Measurements from ENCODE around the gene NRTN. TPM values are rescaled to one million over a fixed set of nuclear protein-coding genes. Genes with fewer than 3 reads are reported as not detected.

NRTN gene
- total RNA-seq, 1 donor from 2014 or later = 2.1 TPM

DNA sequence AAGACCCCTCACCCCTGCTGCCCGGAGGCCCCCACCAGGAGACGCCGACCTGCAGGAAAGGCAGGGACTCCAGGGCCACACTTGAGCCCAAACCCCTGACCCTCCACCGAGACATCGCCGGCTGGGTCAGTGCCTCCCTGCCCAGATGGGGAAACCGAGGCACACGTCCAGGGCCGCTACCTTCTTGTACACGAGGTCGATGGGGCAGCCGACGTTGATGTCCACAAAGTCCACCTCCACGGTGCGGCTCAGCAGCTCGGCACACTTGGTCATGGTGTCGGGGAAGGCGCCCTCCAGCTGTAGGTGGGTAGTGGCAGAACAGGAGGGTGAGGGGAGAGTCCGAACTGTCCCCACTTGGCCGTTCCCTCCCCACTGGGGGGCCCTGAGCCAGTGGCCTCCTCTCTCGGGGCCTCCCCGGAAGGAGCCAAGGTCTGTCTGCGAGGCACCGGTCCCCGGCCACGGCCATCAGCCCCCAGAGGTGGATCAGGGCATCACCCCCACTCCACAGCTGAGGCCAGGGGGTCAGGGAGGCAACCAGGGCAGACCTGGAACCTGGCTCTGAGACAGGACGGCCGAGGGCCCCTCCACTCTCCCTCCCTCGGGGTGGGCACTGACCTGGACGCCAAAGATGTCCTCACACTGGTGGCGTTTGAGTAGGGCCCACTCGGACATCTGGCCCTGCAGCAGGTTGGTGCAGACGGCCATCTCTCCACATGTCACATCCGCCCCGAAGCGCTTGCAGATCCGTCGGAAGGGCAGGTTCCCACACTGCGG lies 17.3 kb upstream of the NRTN start:
- TF ChIP-seq CTCF (IDR thresholded peaks at IDR 0.05; ENCODE audit: unreplicated experiment) = no peak
- peaks cover 3% of the 10 kb centered on the region for H3K9me3 Mint-ChIP-seq (ENCODE audit: low read depth)
- DNase-seq (ENCODE audit: low spot score, unreplicated experiment) = no peak
- no peak overlapping the region for H3K27ac Mint-ChIP-seq
- no peaks in the 10 kb centered on the region for H3K27me3 Mint-ChIP-seq
- peaks cover 19% of the 10 kb centered on the region for H3K36me3 Mint-ChIP-seq (ENCODE audit: insufficient read depth)
- peaks cover 6% of the 10 kb centered on the region for H3K4me1 Mint-ChIP-seq (ENCODE audit: low read depth)
- H3K4me3 Mint-ChIP-seq (ENCODE audit: low read depth) = no peak overlapping the region

DNA sequence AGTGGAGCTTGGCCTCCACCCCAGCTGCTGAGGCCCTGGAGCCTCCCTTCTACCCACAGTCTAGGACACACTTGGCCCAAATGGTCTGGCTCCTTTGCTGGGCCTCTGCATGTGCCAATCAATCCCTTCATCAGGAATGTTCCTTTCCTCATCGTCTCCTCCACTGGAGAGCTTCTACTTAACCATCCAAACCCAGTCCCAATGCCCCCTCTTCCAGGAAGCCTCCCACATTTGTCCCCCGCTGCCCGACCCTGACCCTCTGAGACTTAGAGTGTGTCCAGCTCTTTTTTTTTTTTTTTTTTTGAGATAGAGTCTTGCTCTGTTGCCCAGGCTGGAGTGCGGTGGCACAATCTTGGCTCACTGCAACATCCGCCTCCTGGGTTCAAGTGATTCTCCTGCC lies 16.4 kb upstream of the NRTN start:
- Mint-ChIP-seq H3K4me1 (ENCODE audit: low read depth) (peaks cover 6% of the 10 kb centered on the region), H3K27me3 (no peaks in the 10 kb centered on the region), H3K9me3 (ENCODE audit: low read depth) (peaks cover 3% of the 10 kb centered on the region), H3K36me3 (ENCODE audit: insufficient read depth) (peaks cover 19% of the 10 kb centered on the region), H3K4me3 (ENCODE audit: low read depth) (no peak overlapping the region), H3K27ac (no peak overlapping the region)
- no peak for TF ChIP-seq CTCF (IDR thresholded peaks at IDR 0.05; ENCODE audit: unreplicated experiment)
- no peak for DNase-seq (ENCODE audit: low spot score, unreplicated experiment)

DNA sequence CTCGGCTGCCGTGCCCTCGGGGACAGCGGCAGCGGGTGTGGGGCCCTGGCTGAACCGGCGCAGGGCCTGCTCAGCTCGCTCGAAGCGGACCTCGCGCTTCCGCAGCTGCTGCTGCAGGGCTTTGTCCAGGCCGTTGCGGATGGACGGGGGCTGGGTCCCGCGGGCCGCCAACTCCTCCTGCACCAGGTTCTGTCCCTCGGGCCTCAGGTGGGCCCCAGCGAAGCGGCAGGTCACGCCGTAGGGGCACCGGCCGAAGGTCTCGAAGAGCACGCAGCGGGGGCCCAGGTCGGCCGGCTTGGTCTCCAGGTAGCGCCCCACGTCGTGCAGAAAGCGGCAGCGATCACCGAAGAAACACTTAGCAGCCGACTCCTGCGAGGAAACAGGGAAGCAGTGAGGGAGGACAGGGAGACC lies 15.5 kb upstream of the NRTN start:
- Mint-ChIP-seq H3K4me1 (ENCODE audit: low read depth) (peaks cover 6% of the 10 kb centered on the region), H3K9me3 (ENCODE audit: low read depth) (peaks cover 3% of the 10 kb centered on the region), H3K4me3 (ENCODE audit: low read depth) (no peak overlapping the region), H3K27ac (no peak overlapping the region), H3K27me3 (no peaks in the 10 kb centered on the region), H3K36me3 (ENCODE audit: insufficient read depth) (peaks cover 19% of the 10 kb centered on the region)
- no peak for DNase-seq (ENCODE audit: low spot score, unreplicated experiment)
- TF ChIP-seq CTCF (IDR thresholded peaks at IDR 0.05; ENCODE audit: unreplicated experiment) = no peak

DNA sequence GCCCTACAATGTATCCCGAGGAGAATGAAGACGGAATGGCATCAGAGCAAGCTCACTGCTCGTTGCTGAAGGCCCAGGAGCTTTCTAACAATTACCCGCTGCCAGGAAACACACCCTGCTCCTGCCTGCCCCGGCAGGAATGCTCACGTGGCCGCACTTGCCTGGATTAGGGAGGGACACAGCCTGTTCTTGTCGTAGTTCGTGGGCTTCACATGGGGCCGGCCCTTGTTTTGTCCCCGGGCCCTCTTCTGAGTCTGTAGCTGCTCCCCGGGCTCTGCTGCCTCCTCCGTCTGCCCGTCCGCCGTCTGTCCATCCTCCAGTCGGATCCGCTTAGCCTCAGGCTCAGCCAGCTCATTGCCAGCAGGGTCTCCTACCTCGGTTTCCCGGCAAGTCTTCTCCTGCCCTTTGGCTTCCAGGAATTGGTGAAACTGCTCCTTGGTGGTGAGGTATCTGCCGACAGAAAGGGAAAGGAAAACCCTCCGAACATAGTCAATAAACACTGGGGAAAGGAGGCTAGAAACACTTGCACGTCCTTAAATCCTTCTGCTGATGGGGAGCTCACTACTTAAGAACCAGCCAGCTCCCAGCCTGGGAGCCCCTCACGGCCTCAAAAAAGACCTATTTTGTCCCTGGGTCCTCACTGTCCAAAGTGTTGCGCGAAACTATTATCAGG lies 14.8 kb upstream of the NRTN start:
- Mint-ChIP-seq H3K4me1 (ENCODE audit: low read depth) (peaks cover 6% of the 10 kb centered on the region), H3K36me3 (ENCODE audit: insufficient read depth) (peaks cover 19% of the 10 kb centered on the region), H3K9me3 (ENCODE audit: low read depth) (peaks cover 3% of the 10 kb centered on the region), H3K27ac (peak overlapping the region; percentile 100), H3K27me3 (no peaks in the 10 kb centered on the region), H3K4me3 (ENCODE audit: low read depth) (peak overlapping the region; percentile 100)
- TF ChIP-seq CTCF (IDR thresholded peaks at IDR 0.05; ENCODE audit: unreplicated experiment) = no peak
- DNase-seq (ENCODE audit: low spot score, unreplicated experiment) = no peak

DNA sequence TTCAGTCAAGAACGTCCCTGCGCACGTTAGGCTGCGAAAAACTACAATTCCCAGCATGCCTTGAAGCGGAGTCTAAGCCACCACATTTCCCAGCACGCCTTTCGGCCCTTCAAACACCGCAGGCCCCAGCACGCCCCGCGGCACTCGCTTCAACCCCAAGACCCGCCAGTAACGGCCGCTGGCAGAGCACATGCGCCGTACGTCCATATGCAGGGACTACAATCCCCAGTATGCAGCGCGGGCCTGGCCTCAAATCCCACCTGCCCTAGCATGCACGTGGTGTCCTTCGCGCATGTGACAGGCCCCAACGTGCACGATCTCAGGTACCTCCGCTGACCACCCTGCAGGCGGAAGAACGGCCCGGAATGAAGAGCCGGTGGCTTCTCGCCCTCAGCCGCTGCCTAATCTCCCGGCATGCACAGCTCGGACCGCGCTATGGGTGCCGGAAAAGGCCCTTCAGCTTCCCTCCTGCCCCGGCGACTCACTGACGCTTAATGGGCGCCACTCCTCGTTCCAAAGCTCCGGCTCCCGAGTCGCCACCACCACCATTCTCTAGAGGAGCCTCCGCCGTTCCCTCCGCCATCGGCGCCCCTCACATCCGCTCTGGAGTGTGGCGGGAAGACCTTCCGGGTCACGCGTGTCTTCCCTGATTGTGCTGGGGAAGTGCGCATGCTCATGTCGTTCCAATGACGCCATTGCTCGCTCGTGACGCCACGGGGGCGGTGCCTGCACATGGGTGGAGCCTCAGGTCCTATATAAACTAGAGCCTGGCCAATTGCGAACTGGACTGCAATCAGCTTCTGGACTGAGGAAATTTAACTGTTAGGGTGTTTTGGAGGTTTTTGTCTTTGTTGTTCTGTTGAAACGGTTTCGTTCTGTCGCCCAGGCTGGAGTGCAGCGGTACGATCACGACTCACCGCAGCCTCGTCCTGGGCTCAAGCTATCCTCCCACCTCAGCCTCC lies 14.0 kb upstream of the NRTN start, which contains the start of gene DUS3L:
Gene DUS3L, minus strand, starts transcription at position 605 of the 962 bp plus-strand sequence. Its CDS starts 22 bp downstream, at position 583.
- H3K27ac Mint-ChIP-seq = peak within 1 kb of the TSS; percentile 100
- H3K4me3 Mint-ChIP-seq (ENCODE audit: low read depth) = peak within 1 kb of the TSS; percentile 100
- TF ChIP-seq CTCF (IDR thresholded peaks at IDR 0.05; ENCODE audit: unreplicated experiment) = no peak
- DNase-seq (ENCODE audit: low spot score, unreplicated experiment) = peak; percentile 90
- peaks cover 19% of the 10 kb centered on the region for H3K36me3 Mint-ChIP-seq (ENCODE audit: insufficient read depth)
- H3K9me3 Mint-ChIP-seq (ENCODE audit: low read depth) = peaks cover 3% of the 10 kb centered on the region
- H3K4me1 Mint-ChIP-seq (ENCODE audit: low read depth) = peaks cover 6% of the 10 kb centered on the region
- no peaks in the 10 kb centered on the region for H3K27me3 Mint-ChIP-seq
